Calu3 (cell line): ENCODE measurements around the gene HRC. TPM values are rescaled to one million over a fixed set of nuclear protein-coding genes. Genes with fewer than 3 reads are reported as not detected.

Source experiments
- BruUV-seq: library from RNA; stranded (reverse); fragments of 400-500 nt; replicated peaks from 2 replicates; lab custom pipeline; 2021; lab: Mats Ljungman, UMichigan
- CTCF ChIA-PET: fragments of 300-600 bp; sonication (Branson Sonifier 250); formaldehyde crosslinking; loops from one replicate; lab custom pipeline; 2022; ENCODE audit warnings: antibody characterized with exemption; lab: Charles Lee
- DNase-seq: peaks from one replicate; pipeline ENCODE4 v3.0.0; 2022
- H3K27ac Mint-ChIP-seq: one replicate; pipeline ENCODE4 v1.8.0; 2022; ENCODE audit warnings: mixed read lengths; ENCODE audit not compliant: unreplicated experiment
- H3K27me3 Mint-ChIP-seq: one replicate; pipeline ENCODE4 v1.8.0; 2022; ENCODE audit warnings: mixed read lengths; ENCODE audit not compliant: unreplicated experiment
- H3K36me3 Mint-ChIP-seq: one replicate; pipeline ENCODE4 v1.8.0; 2022; ENCODE audit warnings: mild to moderate bottlenecking, moderate library complexity, mixed read lengths; ENCODE audit not compliant: insufficient read depth, unreplicated experiment
- H3K4me1 Mint-ChIP-seq: one replicate; pipeline ENCODE4 v1.8.0; 2022; ENCODE audit warnings: mild to moderate bottlenecking, low read depth, mixed read lengths; ENCODE audit not compliant: unreplicated experiment
- H3K4me3 Mint-ChIP-seq: one replicate; pipeline ENCODE4 v1.8.0; 2022; ENCODE audit warnings: mild to moderate bottlenecking, low read depth, moderate library complexity, mixed read lengths; ENCODE audit not compliant: unreplicated experiment
- H3K9me3 Mint-ChIP-seq: one replicate; pipeline ENCODE4 v1.8.0; 2022; ENCODE audit warnings: low read depth, mixed read lengths; ENCODE audit not compliant: unreplicated experiment
- intact Hi-C: fragments of 100-400 bp; cut with micrococcal nuclease; formaldehyde crosslinking; loops from one replicate; pipeline ENCODE4 v1.10.0; 2022; ENCODE audit not compliant: unreplicated experiment
- total RNA-seq: library from RNA; stranded (reverse); gene quantifications from 2 replicates; pipeline ENCODE4 v1.2.3, GENCODE V29; 2022
- TF ChIP-seq, protein P1 (sequence below): fragments of 200-600 bp; IDR thresholded peaks from one replicate; pipeline ENCODE4 v1.8.0; 2022; ENCODE audit warnings: antibody characterized with exemption; ENCODE audit not compliant: unreplicated experiment

Gene HRC
- total RNA-seq, 1 experiment from 2014 or later = not detected

DNA sequence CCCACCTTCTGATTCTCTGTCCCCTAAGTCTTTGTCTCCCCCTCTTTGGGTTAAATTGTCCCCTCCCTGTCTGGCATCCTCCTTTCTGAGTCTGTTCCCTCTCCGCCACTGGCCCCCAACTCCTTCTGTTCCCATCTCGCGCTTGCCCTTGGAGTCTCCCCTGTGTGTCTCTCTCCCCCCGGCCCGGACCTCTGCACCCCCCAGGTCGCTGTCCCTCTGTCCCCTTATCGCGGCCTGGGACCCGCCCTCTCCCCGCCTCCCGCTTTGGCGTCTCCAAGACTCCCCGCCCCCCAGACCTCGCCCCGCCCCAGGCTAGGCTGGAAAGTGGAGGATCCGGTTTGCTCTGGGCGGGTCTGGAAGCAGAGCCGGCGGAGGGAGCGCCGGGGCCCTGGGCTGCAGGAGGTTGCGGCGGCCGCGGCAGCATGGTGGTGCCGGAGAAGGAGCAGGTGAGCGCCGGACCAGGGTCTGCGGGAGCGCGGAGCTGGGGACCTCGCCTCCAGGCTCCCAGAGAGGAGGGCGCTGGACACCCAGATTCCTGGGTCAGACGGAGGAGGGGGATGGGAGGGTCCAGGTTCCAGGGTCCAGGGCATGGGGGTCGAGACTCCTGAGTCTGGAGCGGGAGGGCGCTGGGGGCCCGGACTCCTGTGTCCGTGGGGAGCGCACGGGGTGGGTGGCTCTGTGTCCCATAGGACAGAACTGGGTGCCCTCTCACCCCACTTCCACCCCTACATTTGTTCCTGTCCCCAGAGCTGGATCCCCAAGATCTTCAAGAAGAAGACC is 2.4 kb upstream of the HRC start, which contains the start of gene TRPM4:
Gene TRPM4 (plus strand): TSS at position 348 of the 780 bp plus-strand sequence. CDS start 75 bp downstream, at position 423.
- H3K27ac Mint-ChIP-seq = peak within 1 kb of the TSS; percentile 47
- peaks cover 16% of the 10 kb centered on the region for H3K4me1 Mint-ChIP-seq
- H3K36me3 Mint-ChIP-seq = peaks cover 39% of the 10 kb centered on the region
- CTCF ChIA-PET = interaction anchor here (0.5 kb wide), 1 partner anchor 67 kb away, joined by 3 read pairs; no protein-coding TSS in a partner anchor
- TF ChIP-seq, protein P1, sequence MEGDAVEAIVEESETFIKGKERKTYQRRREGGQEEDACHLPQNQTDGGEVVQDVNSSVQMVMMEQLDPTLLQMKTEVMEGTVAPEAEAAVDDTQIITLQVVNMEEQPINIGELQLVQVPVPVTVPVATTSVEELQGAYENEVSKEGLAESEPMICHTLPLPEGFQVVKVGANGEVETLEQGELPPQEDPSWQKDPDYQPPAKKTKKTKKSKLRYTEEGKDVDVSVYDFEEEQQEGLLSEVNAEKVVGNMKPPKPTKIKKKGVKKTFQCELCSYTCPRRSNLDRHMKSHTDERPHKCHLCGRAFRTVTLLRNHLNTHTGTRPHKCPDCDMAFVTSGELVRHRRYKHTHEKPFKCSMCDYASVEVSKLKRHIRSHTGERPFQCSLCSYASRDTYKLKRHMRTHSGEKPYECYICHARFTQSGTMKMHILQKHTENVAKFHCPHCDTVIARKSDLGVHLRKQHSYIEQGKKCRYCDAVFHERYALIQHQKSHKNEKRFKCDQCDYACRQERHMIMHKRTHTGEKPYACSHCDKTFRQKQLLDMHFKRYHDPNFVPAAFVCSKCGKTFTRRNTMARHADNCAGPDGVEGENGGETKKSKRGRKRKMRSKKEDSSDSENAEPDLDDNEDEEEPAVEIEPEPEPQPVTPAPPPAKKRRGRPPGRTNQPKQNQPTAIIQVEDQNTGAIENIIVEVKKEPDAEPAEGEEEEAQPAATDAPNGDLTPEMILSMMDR = no peak
- H3K9me3 Mint-ChIP-seq = peaks cover 14% of the 10 kb centered on the region
- peaks cover 53% of the 10 kb centered on the region for H3K27me3 Mint-ChIP-seq
- DNase-seq = peak; percentile 98
- peak within 1 kb of the TSS; percentile 73 for H3K4me3 Mint-ChIP-seq
- BruUV-seq = no TSS peak
- intact Hi-C loops = no loop called here

GRCh38 chr19:49155820-49156346 is 687 bp upstream of the HRC start:
- Mint-ChIP-seq H3K27me3 (peaks cover 69% of the 10 kb centered on the region), H3K36me3 (peaks cover 48% of the 10 kb centered on the region), H3K9me3 (peaks cover 16% of the 10 kb centered on the region), H3K4me3 (no peak overlapping the region), H3K4me1 (peaks cover 24% of the 10 kb centered on the region), H3K27ac (no peak overlapping the region)
- intact Hi-C loops = no loop called here
- no peak for DNase-seq
- CTCF ChIA-PET = interaction anchor here (0.7 kb wide), 1 partner anchor 96 kb away, joined by 5 read pairs; no protein-coding TSS in a partner anchor
- no TSS peak for BruUV-seq
- TF ChIP-seq, protein P1 = no peak

- CTCF ChIA-PET = interaction anchor here (0.6 kb wide), 1 partner anchor 15 kb away, joined by 3 read pairs; no protein-coding TSS in a partner anchor
- BruUV-seq = no TSS peak
- Mint-ChIP-seq H3K4me1 (peaks cover 17% of the 10 kb centered on the region), H3K27me3 (peaks cover 69% of the 10 kb centered on the region), H3K4me3 (no peak overlapping the region), H3K9me3 (peaks cover 16% of the 10 kb centered on the region), H3K36me3 (peaks cover 55% of the 10 kb centered on the region), H3K27ac (peak overlapping the region; percentile 25)
- DNase-seq = no peak
- intact Hi-C loops = no loop called here
- TF ChIP-seq, protein P1 = no peak
These were observed 917 bp downstream of the HRC start for GRCh38 chr19:49154279-49154678.

DNA sequence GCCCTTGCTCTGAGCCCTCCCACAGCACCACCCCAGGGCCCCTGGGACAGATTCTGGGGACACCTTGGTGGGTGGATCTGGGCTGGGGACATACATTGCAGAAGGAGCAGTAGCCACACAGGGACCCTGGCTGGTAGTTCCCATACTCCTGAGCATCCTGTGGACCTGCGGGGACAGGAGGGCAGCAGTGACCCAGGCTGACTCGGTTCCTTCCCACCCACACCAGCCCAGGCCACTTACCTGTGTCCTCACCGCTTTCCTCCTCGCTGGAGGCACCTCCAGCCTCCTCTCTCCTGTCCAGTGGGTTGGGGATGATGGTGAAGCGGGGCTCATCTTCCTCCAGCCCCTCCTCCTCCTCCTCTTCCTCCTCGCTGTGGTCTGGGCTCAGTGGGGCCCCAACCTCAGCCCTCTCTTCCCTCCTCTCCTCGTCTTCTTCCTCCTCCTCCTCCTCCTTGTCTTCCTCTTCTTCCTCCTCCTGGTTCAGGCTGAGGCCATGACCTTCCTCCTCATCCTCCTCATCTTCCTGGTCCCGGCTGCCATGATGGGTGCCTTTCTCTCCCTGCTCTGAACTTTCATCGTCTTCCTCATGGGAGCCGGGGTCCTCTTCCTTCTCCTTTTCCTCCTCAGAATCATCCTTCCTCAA is 1.9 kb downstream of the HRC start:
- H3K36me3 Mint-ChIP-seq = peaks cover 59% of the 10 kb centered on the region
- CTCF ChIA-PET = no interaction called here
- H3K4me1 Mint-ChIP-seq = peaks cover 11% of the 10 kb centered on the region
- H3K27ac Mint-ChIP-seq = no peak overlapping the region
- TF ChIP-seq, protein P1 = no peak
- no peak overlapping the region for H3K4me3 Mint-ChIP-seq
- peaks cover 73% of the 10 kb centered on the region for H3K27me3 Mint-ChIP-seq
- intact Hi-C loops = no loop called here
- DNase-seq = no peak
- no TSS peak for BruUV-seq
- H3K9me3 Mint-ChIP-seq = peaks cover 16% of the 10 kb centered on the region
